Raji (cell line): ENCODE data around the gene CCDC9B.

Experiments used
- POLR2A ChIP-seq: IDR thresholded peaks from 2 replicates; pipeline ENCODE4 v1.6.1; 2011; ENCODE audit warnings: low read depth, low read length, control low read depth; ENCODE audit not compliant: insufficient read depth

The CCDC9B gene

GRCh38 chr15:40314723-40315276, 25.9 kb downstream of the CCDC9B start:
- no peak for TF ChIP-seq POLR2A

- no peak for TF ChIP-seq POLR2A
Observed at GRCh38 chr15:40313531-40314398, 27.0 kb downstream of the CCDC9B start.

- no peak for TF ChIP-seq POLR2A
Observed at GRCh38 chr15:40312370-40313158, 28.2 kb downstream of the CCDC9B start.

- no peak for TF ChIP-seq POLR2A
Observed at GRCh38 chr15:40310993-40311392, 29.7 kb downstream of the CCDC9B start.

GRCh38 chr15:40310001-40310959, 30.5 kb downstream of the CCDC9B start:
- no peak for TF ChIP-seq POLR2A

GRCh38 chr15:40309344-40309862, 31.3 kb downstream of the CCDC9B start:
- no peak for TF ChIP-seq POLR2A

GRCh38 chr15:40307421-40308211, 33.1 kb downstream of the CCDC9B start, which contains the start of gene PLCB2:
Gene PLCB2 (minus strand): TSS chr15:40307935. CDS start chr15:40307672, 263 bp downstream.
- TF ChIP-seq POLR2A: peak; percentile 52

GRCh38 chr15:40306908-40307307, 33.8 kb downstream of the CCDC9B start:
- TF ChIP-seq POLR2A: no peak

- no peak for TF ChIP-seq POLR2A
Observed at GRCh38 chr15:40306371-40306770, 34.4 kb downstream of the CCDC9B start.

- TF ChIP-seq POLR2A: no peak
Observed at GRCh38 chr15:40305281-40305680, 35.5 kb downstream of the CCDC9B start.

- no peak for TF ChIP-seq POLR2A
Observed at GRCh38 chr15:40303576-40303975, 37.2 kb downstream of the CCDC9B start.

- no peak for TF ChIP-seq POLR2A
Observed at GRCh38 chr15:40302981-40303380, 37.8 kb downstream of the CCDC9B start.

GRCh38 chr15:40302288-40302886, 38.4 kb downstream of the CCDC9B start:
- TF ChIP-seq POLR2A: no peak
